NOMO-1 treated with DMSO at 0.1 percent for 48 hours (cell line): Measurements from ENCODE around the gene ICAM1.
A peak's percentile ranks its signal among the peaks of the same experiment; 100 is the strongest.

ENCODE experiments used
- DNase-seq: peaks from one replicate; lab custom pipeline; 2025; ENCODE audit not compliant: unreplicated experiment; lab: John Stamatoyannopoulos, UW

Gene ICAM1

GRCh38 chr19:10292789-10293636 is 22.1 kb downstream of the ICAM1 start:
- DNase-seq: no peak

GRCh38 chr19:10293637-10294367 is 22.9 kb downstream of the ICAM1 start:
- no peak for DNase-seq

- no peak for DNase-seq
These were observed 23.4 kb downstream of the ICAM1 start for GRCh38 chr19:10294368-10294697.

DNA sequence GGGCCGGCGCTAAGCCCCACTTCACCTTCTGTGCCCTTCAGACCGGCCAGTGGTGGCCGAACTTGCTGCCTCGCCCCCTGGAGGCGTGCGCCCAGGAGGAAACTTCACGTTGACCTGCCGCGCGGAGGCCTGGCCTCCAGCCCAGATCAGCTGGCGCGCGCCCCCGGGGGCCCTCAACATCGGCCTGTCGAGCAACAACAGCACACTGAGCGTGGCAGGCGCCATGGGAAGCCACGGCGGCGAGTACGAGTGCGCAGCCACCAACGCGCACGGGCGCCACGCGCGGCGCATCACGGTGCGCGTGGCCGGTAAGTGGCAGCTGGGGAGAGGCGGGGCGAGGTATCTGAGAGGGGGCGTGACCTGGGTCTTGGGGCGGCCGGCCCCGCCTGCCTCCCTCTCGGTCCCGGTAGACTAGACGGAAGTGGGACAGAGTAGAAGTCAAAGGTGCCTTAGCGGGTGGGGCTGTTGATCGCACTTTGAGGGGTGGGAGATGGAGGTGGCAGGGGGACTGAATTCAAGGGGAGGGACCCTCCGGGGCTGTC is 24.5 kb downstream of the ICAM1 start:
- peak; percentile 52 for DNase-seq

- DNase-seq: no peak
These were observed 25.1 kb downstream of the ICAM1 start for GRCh38 chr19:10295847-10296591.

DNA sequence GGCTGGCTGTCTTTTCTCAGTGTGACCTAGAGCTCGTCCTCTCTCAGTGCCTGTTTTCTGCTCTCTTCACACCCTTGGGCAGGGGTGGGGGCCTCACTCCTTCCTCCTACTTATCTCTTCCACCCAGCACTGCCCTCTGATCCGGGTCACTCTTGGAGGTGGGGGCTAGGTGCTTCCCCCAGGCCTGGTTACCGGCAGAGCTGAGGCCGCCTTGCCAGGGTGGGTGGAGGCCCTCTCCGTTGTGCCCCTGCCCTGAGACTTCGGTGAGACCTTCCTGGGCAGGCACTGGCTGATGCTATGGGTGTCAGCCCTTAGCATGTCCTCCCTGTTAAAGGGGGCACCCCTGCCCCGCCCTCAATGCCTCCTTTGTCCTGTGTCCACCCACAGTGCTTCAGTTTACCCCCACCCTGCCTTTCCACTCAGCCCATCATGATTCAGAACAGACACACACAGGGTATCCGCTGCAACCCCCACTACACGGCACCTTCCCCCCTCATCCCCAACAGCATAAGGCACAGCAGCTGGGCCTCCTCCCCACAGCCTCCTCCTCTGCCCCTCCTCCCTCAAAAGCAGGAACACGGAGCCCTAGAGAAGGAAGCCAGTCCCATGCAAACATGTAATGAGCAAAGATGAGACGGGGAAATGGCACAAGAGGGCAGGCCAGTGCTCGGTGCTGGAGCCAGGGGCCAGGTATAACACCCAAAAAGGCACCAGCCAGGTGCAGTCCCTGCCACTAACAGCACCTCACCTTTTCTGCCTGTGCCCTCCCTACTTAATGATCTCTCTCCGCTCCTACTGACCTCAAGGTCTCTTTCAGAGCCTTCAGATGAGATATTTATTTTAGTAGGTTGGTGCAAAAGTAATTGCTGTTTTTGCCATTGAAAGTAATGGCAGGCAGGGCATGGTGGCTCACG is 28.9 kb downstream of the ICAM1 start:
- peak; percentile 28 for DNase-seq

DNA sequence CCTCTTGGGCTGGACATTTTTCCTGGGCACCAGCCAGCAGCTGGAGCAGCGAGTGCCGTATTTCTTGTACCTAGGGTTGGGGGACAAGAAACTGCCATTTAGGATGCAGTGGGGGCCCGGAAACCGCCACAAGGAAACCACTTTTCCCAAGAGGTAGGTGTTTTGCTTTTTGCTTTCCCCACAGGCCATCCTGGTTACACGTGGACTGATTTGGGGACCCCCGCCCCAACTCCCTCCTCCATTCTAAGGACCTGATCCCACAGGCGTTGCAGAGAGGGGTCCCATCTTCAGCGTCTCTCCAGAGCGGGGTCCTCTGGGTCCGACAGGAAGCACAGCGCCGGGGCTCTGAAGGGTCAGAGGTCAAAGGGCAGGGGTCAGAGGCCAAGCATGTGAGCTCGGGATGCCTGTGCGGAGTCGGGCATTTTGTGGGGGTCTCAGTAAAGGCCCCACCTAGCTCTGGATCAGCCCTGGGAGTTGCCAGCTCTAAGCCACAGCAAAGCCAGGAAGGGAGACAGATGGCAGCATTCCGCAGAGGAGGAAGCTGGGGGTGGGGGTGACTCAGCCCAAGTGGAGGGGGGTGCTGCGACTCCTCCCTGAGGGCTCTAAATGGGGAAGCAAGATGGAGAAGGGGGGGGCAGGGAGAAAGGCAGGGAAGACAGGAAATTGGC is 34.4 kb downstream of the ICAM1 start:
- DNase-seq: peak; percentile 18

DNA sequence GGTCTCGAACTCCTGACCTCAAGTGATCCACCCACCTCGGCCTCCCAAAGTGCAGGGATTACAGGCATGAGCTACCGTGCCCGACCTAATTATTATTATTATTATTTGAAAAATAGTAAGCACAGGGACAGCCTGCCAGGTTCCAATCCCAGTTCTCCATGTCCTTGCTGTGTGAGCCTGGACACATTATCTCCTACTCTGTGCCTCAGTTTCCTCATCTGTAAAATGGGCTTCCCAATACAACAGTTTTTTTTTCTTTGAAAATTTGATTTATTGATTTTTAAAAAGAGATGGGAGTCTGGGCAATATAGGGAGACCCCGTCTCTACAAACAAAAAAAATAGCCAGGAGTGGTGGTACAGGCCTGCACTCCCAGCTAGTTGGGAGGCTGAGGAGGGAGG is 35.4 kb downstream of the ICAM1 start:
- DNase-seq: no peak

- no peak for DNase-seq
These were observed 38.5 kb downstream of the ICAM1 start, which contains the start of gene ZGLP1 for GRCh38 chr19:10309423-10309822. ZGLP1 (minus strand) TSS chr19:10309815.

DNA sequence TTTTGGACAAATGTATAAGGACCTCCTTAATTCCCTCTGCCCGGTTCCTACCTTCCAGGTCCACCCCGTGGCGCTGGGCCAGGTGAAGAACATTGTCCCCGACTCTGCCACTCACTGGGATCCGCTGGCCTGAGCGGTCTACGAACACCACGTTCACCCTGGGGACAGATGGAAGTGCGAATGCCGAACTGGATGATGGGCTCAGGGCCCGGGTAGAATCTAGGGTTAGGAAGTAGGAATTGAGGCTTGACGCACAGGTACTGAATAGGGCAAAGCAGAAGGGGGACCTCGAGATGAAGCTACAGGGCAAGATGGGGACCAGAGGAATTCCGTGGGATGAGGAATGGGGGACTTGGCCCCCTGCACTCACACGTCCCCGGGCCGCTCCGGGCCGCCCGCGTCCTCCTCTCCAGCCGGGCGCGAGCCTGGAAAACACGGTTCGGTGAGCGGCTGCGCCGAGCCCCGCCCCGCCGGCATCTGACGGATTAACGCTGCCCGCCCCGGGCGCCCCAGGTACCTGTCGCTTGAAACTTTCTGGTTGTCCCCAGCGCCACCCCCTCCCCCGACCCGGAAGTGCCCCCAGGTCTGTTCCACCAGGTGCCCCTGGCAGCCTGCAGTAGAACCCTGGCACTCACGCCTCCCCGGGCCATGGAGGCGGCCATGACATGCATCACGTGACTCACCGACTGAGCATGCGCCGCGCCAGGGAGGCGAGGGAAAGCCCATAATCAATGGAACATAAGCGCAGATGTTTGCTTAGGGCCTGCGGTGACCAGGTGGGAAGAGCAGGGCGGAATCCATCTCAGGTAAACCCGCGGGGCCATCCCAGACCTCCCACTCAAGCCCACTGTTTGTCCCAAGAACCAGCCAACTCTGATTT is 44.7 kb downstream of the ICAM1 start, which contains the start of gene FDX2:
TSS of gene FDX2 (minus strand) at position 681 of the 880 bp plus-strand sequence. CDS start at position 662, 19 bp downstream.
- peak; percentile 64 for DNase-seq

DNA sequence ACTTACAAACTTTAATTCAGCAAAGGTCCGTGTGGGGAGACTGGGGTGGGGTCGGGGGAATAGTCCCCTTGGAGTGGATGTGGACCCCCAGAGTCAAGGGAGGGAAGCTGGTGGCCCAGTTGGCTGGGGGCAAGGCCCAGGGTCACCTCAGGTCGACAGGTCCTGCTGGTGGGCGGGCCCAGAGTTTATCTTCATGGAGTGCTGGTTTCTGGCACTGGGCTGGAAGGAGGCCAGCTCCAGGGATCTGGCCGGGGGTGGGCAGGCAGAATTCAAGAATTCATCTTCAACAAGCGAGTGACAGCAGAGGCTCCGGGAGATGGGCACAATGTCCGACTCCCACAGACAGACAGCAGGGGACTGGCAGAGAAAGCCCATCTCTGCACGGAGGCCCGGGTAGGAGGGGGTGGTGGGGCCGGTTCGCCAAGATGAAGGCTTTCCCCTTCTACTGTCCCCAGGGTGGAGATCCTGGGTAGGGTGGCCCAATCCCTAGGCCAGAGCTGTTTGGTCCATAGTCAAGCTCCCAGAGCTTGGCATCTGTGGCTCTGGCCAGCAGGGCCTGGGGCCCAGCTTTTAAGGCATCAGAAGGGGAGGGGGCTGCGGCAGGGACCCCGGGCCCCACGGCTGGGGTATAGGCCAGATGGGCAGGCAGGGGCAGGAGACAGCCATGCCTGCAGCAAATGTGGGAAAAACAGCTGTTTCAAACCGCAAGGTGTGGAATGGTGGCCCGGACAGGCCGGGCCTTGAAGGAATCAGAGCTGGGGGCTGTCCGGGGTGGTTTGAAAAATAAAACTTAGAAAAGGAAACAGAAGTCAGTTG is 45.5 kb downstream of the ICAM1 start:
- no peak for DNase-seq

GRCh38 chr19:10317045-10317856 is 46.3 kb downstream of the ICAM1 start:
- DNase-seq: no peak

DNA sequence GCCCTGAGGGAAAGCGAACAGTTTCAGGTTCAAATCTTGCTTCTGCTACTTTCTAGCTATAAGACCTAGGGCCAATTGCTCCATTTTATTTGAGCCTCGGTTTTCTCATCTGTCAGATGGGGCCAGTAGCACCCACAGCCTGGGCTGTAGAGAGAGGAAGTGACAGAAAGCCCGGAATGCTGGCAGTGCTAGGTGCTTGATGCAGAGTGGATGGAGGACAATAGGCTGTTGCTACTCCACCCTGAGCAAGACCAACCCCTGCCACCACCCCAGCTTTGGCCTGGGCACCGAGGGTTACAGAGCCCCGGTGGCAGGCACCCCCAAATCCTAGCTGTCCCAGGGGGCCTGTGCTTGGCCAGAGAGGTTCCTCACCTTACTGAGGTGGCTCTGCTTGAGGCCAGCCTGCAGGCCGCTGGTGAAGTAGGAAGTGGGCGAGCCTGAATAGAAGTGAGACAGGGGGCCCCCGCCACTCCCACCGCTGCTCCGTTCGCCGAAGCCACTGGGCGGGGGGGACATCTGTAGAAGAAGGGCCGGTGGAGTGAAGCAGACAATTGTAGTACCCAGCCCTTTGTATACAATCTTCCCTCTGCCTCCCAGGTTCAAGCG is 47.0 kb downstream of the ICAM1 start:
- DNase-seq: no peak

DNA sequence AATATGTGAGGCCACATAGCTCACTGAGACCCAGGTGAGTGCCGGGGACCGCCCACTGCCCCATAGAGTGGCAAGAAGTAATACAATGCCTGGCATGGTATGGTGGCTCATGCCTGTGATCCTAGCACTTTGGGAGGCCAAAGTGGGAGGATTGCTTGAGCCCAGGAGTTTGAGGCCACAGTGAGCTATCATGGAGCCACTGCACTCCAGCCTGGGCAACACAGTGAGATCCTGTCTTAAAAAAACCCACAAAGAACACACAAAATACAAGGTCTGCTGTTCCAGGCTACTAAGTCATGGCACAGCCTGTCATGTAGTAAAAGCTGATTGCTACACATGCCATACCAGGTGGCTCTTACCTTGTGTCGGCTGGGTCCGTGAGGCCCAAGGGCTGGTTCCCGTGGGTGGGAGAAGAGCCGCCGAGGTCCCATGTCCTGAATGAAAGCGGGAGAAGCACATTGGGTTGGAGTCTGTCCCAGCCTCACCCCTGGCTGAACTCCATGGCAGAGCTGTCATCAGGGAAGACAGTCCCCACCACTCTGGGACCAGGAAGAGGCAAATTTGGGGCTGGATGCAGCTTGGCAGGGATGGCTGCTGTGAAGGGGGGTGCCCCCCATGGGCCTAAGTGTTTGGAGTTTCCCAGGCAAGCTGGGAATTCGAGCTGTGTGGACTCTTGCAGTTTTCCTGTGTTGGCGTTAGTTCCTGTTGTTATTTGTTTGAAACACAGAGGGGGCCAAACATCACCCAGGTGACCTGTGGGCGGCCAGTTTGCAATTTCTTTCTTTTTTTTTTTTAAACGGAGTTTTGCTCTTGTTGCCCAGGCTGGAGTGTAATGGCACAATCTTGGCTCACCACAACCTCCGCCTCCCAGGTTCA is 48.1 kb downstream of the ICAM1 start:
- no peak for DNase-seq

DNA sequence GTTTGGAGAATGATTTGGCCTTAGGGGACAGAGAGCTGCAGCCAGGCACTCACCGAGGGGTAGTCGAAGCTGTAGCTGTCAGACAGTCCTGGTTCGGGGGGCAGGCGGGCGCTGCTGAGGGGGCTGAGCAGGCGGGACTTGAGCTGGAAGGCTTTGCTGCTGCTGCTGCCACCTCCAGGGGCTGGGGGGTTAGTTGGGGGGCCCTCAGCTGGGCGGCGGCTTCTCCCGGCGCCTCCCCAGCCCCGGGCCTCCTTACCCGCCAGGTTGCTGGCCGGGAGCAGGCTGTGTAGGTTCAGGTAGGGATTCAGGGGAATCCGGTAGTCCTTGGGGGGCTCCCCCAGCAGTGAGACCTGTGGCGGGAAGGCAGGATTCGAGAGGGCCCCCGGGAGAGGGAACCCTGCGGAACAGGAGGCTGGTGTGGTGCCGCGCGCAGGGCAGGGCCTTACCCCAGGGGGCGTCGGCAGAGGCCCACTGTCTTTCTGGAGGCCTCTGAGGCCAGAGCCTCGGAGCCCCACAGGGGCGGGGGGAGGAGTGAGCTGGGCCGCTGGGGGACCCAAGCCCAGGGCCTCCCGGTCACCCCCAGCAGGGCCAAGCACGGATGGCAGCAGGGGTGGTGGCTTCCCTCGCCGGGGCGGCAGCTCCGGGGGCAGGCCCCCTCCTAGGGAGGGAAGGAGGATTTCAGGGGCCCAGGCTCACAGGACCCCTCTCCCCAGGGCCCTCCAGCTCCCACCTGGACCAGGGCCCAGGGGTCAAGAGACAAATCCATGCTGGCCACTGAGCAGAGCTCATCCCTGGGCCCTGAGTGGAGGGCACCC is 49.9 kb downstream of the ICAM1 start:
- DNase-seq: no peak
